H1 (cell line): ENCODE results near the gene FKRP.

Source experiments
- CBX8 ChIP-seq: fragments of 300-800, 300-1000 bp; sonication (generic); IDR thresholded peaks from 2 replicates; pipeline ENCODE4 v1.7.1; 2016; ENCODE audit warnings: low read depth, low read length, borderline replicate concordance
- CTCF ChIP-seq, 3 experiments: IDR thresholded peaks; 1 replicate in 2 of 3; 2 replicates in 1 of 3; pipeline versions ENCODE4 v1.5.1 to v1.6.1; 2011; ENCODE audit warnings: low read length in 3 of 3, mild to moderate bottlenecking in 3 of 3, inconsistent platforms in 2 of 3, low read depth in 1 of 3, moderate library complexity in 1 of 3; ENCODE audit not compliant: insufficient read depth in 1 of 3; ENCODE audit errors: control extremely low read depth in 1 of 3
- EP300 ChIP-seq, 2 experiments: IDR thresholded peaks; 1 replicate in 1 of 2; 2 replicates in 1 of 2; pipeline ENCODE4 v1.6.1; 2011 to 2012; ENCODE audit warnings: low read depth in 2 of 2, low read length in 2 of 2, mild to moderate bottlenecking in 2 of 2, borderline replicate concordance in 1 of 2, inconsistent platforms in 1 of 2, moderate library complexity in 1 of 2
- GABPA ChIP-seq: IDR thresholded peaks from 2 replicates; pipeline ENCODE4 v1.6.1; 2011; ENCODE audit warnings: mild to moderate bottlenecking, low read length, moderate library complexity, borderline replicate concordance; ENCODE audit not compliant: insufficient read depth
- HDAC2 ChIP-seq, 2 experiments: fragments of 300-600 bp in 1 of 2; sonication (generic) in 1 of 2; IDR thresholded peaks; 2 replicates each; pipeline ENCODE4 v1.6.1; 2011 to 2012; ENCODE audit warnings: low read depth in 2 of 2, low read length in 2 of 2, mild to moderate bottlenecking in 2 of 2, moderate library complexity in 2 of 2, borderline replicate concordance in 1 of 2, inconsistent platforms in 1 of 2
- MAX ChIP-seq: IDR thresholded peaks from 2 replicates; pipeline ENCODE4 v1.6.1; 2012; ENCODE audit warnings: inconsistent platforms
- POLR2A ChIP-seq, 2 experiments: IDR thresholded peaks; 1 replicate in 1 of 2; 2 replicates in 1 of 2; pipeline ENCODE4 v1.6.1; 2011; ENCODE audit warnings: low read depth in 2 of 2, low read length in 2 of 2, mild to moderate bottlenecking in 2 of 2; ENCODE audit errors: control extremely low read depth in 1 of 2
- POLR2AphosphoS5 ChIP-seq: IDR thresholded peaks from 2 replicates; pipeline ENCODE4 v1.6.1; 2011; ENCODE audit warnings: low read depth, low read length
- RAD21 ChIP-seq, 2 experiments: IDR thresholded peaks in 1 of 2; conservative IDR thresholded peaks in 1 of 2; 2 replicates each; pipeline ENCODE4 v1.6.1; 2011; ENCODE audit warnings: low read depth in 2 of 2, low read length in 2 of 2, improper control_type of control experiment in 1 of 2, inconsistent platforms in 1 of 2, mild to moderate bottlenecking in 1 of 2, moderate library complexity in 1 of 2
- RBBP5 ChIP-seq: IDR thresholded peaks from 2 replicates; pipeline ENCODE4 v1.7.1; 2012; ENCODE audit warnings: low read depth, mild to moderate bottlenecking, inconsistent platforms, low read length, moderate library complexity, borderline replicate concordance
- RNF2 ChIP-seq: fragments of 200-900, 300-1000 bp; sonication (generic); IDR thresholded peaks from 2 replicates; pipeline ENCODE4 v1.7.1; 2016; ENCODE audit warnings: borderline replicate concordance, low read depth, mild to moderate bottlenecking, antibody characterized with exemption, low read length; ENCODE audit not compliant: poor library complexity, severe bottlenecking; ENCODE audit errors: missing control alignments
- SIN3A ChIP-seq, 2 experiments: IDR thresholded peaks in 1 of 2; conservative IDR thresholded peaks in 1 of 2; 2 replicates each; pipeline ENCODE4 v1.6.1; 2011 to 2012; ENCODE audit warnings: low read length in 2 of 2, improper control_type of control experiment in 1 of 2, low read depth in 1 of 2, mild to moderate bottlenecking in 1 of 2
- SP1 ChIP-seq: IDR thresholded peaks from 2 replicates; pipeline ENCODE4 v1.6.1; 2011; ENCODE audit warnings: low read depth, low read length
- TAF1 ChIP-seq: IDR thresholded peaks from 2 replicates; pipeline ENCODE4 v1.6.1; 2011; ENCODE audit warnings: mild to moderate bottlenecking, low read depth, low read length

- TF ChIP-seq CTCF (IDR thresholded peaks at IDR 0.05; ENCODE audit: control extremely low read depth in 1 of 3, insufficient read depth in 1 of 3, low read depth in 1 of 3, low read length in 3 of 3) (no peak), HDAC2 (IDR thresholded peaks at IDR 0.05; ENCODE audit: borderline replicate concordance in 1 of 2, low read depth in 2 of 2, low read length in 2 of 2) (no peak), SP1 (no peak), RNF2 (no peak), POLR2AphosphoS5 (no peak), POLR2A (IDR thresholded peaks at IDR 0.05; ENCODE audit: control extremely low read depth in 1 of 2, low read depth in 2 of 2, low read length in 2 of 2) (no peak), MAX (no peak), EP300 (IDR thresholded peaks at IDR 0.05; ENCODE audit: borderline replicate concordance in 1 of 2, low read depth in 2 of 2, low read length in 2 of 2) (no peak), RAD21 (IDR thresholded peaks at IDR 0.05 in 1 of 2, conservative IDR thresholded peaks at IDR 0.05 in 1 of 2; ENCODE audit: low read depth in 2 of 2, low read length in 2 of 2) (no peak), RBBP5 (no peak), GABPA (no peak), SIN3A (conservative IDR thresholded peaks at IDR 0.05 in 1 of 2, IDR thresholded peaks at IDR 0.05 in 1 of 2; ENCODE audit: low read depth in 1 of 2, low read length in 2 of 2) (no peak), TAF1 (no peak), CBX8 (no peak)
Observed at GRCh38 chr19:46762245-46762890, 16.5 kb downstream of the FKRP start.
